Thoracic aorta (tissue), 2 donors: ENCODE measurements around the gene ZNF516. TPM values are rescaled to one million over a fixed set of nuclear protein-coding genes. Genes with fewer than 3 reads are reported as not detected.

Source experiments
- ATAC-seq: fragments of 150-250 bp; one replicate; pipeline ENCODE4 v1.8.0; 2017; ENCODE audit warnings: low read depth; ENCODE audit not compliant: insufficient number of reproducible peaks, low FRiP score
- DNase-seq: peaks from one replicate; pipeline ENCODE4 v3.0.0-alpha.2; 2020; ENCODE audit warnings: low spot score
- H3K27ac ChIP-seq, 2 donors: fragments of 200-600 bp; sonication (generic); 1 replicate in 1 of 2; 2 replicates in 1 of 2; pipeline ENCODE4 v1.5.1; 2016; ENCODE audit warnings: mild to moderate bottlenecking in 2 of 2, moderate library complexity in 2 of 2
- H3K27me3 ChIP-seq: fragments of 200-600 bp; sonication (generic); replicated peaks from 2 replicates; pipeline ENCODE4 v1.6.0; 2016; ENCODE audit warnings: mild to moderate bottlenecking; ENCODE audit not compliant: insufficient read depth
- H3K36me3 ChIP-seq: fragments of 200-600 bp; sonication (generic); one replicate; pipeline ENCODE4 v1.5.1; 2016
- H3K4me1 ChIP-seq, 2 donors: fragments of 200-600 bp; sonication (generic); 1 replicate in 1 of 2; 2 replicates in 1 of 2; pipeline versions ENCODE4 v1.5.1 to v1.6.0; 2016; ENCODE audit warnings: low read depth in 2 of 2, mild to moderate bottlenecking in 1 of 2; ENCODE audit not compliant: control insufficient read depth in 1 of 2
- H3K4me3 ChIP-seq: fragments of 200-600 bp; sonication (generic); 2 replicates; pipeline ENCODE4 v1.5.1; 2016; ENCODE audit warnings: mild to moderate bottlenecking
- H3K9me3 ChIP-seq: fragments of 200-600 bp; sonication (generic); 2 replicates; pipeline ENCODE4 v1.5.1; 2016
- CTCF ChIP-seq: fragments of 200-600 bp; sonication (generic); IDR thresholded peaks from one replicate; pipeline ENCODE4 v1.5.1; 2019; ENCODE audit warnings: antibody characterized with exemption
- total RNA-seq, 2 donors: library from RNA; depleted of rRNA; stranded (reverse); fragments of >200 nt; gene quantifications; one replicate each; pipeline versions ENCODE4 v1.1.0 to v1.2.3, GENCODE V29; 2016

Gene ZNF516
- total RNA-seq, 2 donors from 2014 or later, result 19.5 to 19.8 TPM

- TF ChIP-seq CTCF, result peak; percentile 77
- H3K4me3 ChIP-seq, result no peak overlapping the region
- no peaks in the 10 kb centered on the region for H3K9me3 ChIP-seq
- no peak overlapping the region for H3K27ac ChIP-seq
- H3K27me3 ChIP-seq, result no peaks in the 10 kb centered on the region
- no peaks in the 10 kb centered on the region for H3K36me3 ChIP-seq
- ATAC-seq (no peak), DNase-seq (peak; percentile 51)
- H3K4me1 ChIP-seq, result no peaks in the 10 kb centered on the region
These were observed 89.2 kb downstream of the ZNF516 start for GRCh38 chr18:76405681-76406356.

GRCh38 chr18:76405280-76405679 is 89.8 kb downstream of the ZNF516 start:
- H3K27ac ChIP-seq, result no peak overlapping the region
- no peaks in the 10 kb centered on the region for H3K9me3 ChIP-seq
- ATAC-seq (no peak), DNase-seq (no peak)
- H3K4me3 ChIP-seq, result no peak overlapping the region
- no peaks in the 10 kb centered on the region for H3K4me1 ChIP-seq
- TF ChIP-seq CTCF, result no peak
- H3K27me3 ChIP-seq, result no peaks in the 10 kb centered on the region
- H3K36me3 ChIP-seq, result no peaks in the 10 kb centered on the region

- no peak overlapping the region for H3K4me3 ChIP-seq
- DNase-seq (no peak), ATAC-seq (no peak)
- no peaks in the 10 kb centered on the region for H3K4me1 ChIP-seq
- H3K27ac ChIP-seq, result no peak overlapping the region
- TF ChIP-seq CTCF, result no peak
- H3K36me3 ChIP-seq, result no peaks in the 10 kb centered on the region
- H3K27me3 ChIP-seq, result no peaks in the 10 kb centered on the region
- no peaks in the 10 kb centered on the region for H3K9me3 ChIP-seq
These were observed 90.7 kb downstream of the ZNF516 start for GRCh38 chr18:76404345-76404831.

GRCh38 chr18:76402026-76402990 is 92.7 kb downstream of the ZNF516 start:
- ATAC-seq (no peak), DNase-seq (no peak)
- H3K36me3 ChIP-seq, result no peaks in the 10 kb centered on the region
- H3K27me3 ChIP-seq, result no peaks in the 10 kb centered on the region
- H3K9me3 ChIP-seq, result no peaks in the 10 kb centered on the region
- no peak for TF ChIP-seq CTCF
- H3K4me1 ChIP-seq, result no peaks in the 10 kb centered on the region
- H3K27ac ChIP-seq, result no peak overlapping the region
- H3K4me3 ChIP-seq, result no peak overlapping the region

- H3K27ac ChIP-seq, result no peak overlapping the region
- ATAC-seq (no peak), DNase-seq (no peak)
These were observed 93.5 kb downstream of the ZNF516 start for GRCh38 chr18:76401498-76401897.

More at GRCh38 chr18:76401498-76401897, 93.5 kb downstream of the ZNF516 start:
- Histone ChIP-seq H3K27me3 (no peaks in the 10 kb centered on the region), H3K9me3 (no peaks in the 10 kb centered on the region), H3K4me3 (no peak overlapping the region), H3K36me3 (no peaks in the 10 kb centered on the region), H3K4me1 (no peaks in the 10 kb centered on the region)
- no peak for TF ChIP-seq CTCF
